Measurements from ENCODE around the gene KLHL29.
"Not testable (repeated sequence)": the region's sequence is repeated elsewhere in the genome, so short reads cannot be mapped to it uniquely, and the experiment has no call there.

KLHL29 gene

GRCh38 chr2:23375448-23375847 is 9.5 kb upstream of the KLHL29 start:
- peak; percentile 24 for DNase-seq

DNA sequence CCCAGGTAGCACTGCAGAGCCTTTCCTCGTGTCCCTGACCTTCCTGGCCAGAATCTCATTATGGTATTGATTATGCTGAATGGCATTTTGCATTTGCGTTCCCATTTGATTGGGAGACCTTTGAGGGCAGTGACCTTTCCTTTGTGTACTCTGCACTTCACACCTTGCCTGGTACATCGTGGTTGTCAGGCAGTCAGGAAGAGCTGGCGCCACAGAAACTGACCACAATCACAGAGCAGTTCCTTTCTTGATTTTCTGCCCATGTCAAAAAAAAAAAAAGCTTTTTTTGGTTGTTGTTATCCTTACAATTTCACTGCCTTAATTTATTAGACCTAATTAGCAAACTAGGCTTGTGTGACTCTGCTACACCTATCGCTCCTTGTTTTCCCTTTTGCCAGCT is 8.9 kb upstream of the KLHL29 start:
- DNase-seq = no peak

- no peak for DNase-seq
Observed at GRCh38 chr2:23376972-23377371, 8.0 kb upstream of the KLHL29 start.

- DNase-seq = no peak
Observed at GRCh38 chr2:23377771-23378170, 7.2 kb upstream of the KLHL29 start.

DNA sequence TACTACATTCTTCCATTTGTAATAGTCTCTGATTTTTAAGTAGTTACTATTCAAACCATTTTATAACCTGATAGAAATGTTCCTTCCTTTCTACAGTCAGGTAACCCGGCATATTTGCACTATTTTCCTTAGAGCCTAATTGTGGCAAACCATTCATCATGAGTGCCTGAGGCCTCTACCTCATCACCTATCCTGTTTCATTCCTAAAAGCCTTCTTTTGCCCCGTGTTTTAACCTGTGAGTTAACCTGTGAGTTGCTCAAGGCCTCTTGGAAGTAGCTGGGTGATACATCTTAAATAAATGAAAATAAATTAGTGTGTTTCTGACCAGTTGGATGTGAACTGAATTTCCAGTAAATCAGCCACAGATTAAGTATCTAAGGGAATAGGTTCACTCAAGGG is 6.5 kb upstream of the KLHL29 start:
- DNase-seq = no peak

DNA sequence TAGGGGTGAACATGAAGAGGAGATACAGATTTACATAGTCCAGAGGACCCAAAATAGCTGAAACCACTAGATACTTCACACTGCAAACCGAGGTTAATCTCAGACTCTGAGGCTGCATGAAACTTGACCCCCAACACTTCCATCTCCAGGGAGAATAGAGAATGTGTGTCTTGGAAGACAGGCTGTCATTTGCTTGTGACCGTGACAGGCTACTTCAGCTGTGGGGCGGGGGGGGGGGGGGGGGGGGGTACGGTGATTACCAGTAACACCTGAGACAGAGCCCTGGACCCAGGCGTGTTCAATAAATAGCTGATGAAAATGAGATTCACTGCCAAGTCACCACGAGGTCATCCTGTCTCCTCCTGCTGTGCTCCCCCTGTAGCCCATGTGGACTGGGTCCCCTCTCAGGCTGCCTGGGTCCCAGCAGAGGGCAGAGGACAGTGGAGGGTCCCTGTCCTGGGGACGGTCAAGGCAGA is 5.7 kb upstream of the KLHL29 start:
- DNase-seq = no peak

- peak; percentile 73 for DNase-seq
Observed at GRCh38 chr2:23380562-23381065, 4.4 kb upstream of the KLHL29 start.

GRCh38 chr2:23381084-23381483 is 3.9 kb upstream of the KLHL29 start:
- DNase-seq = no peak

- DNase-seq = no peak
Observed at GRCh38 chr2:23381485-23381884, 3.5 kb upstream of the KLHL29 start.

- no peak for DNase-seq
Observed at GRCh38 chr2:23383100-23383499, 1.9 kb upstream of the KLHL29 start.

GRCh38 chr2:23385351-23385747 is 370 bp downstream of the KLHL29 start:
- DNase-seq = no peak

GRCh38 chr2:23385748-23386338 is 864 bp downstream of the KLHL29 start:
- no peak for DNase-seq

- DNase-seq = no peak
Observed at GRCh38 chr2:23386339-23387220, 1.6 kb downstream of the KLHL29 start.

DNA sequence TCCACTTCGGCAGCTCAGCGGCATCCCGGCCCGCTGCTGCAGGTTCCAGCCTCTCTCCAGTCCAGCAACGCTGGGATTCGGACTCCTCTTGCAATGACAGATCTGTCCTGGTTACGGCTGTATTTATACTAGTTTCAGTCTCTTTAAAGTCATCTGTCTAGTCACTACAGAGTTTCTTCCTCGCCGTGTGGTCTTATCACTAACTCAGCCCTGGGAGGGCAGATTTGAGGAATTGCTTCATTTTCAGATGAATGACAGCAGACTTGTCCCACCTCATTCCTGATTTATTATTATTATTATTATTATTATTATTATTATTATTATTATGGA is 2.2 kb downstream of the KLHL29 start:
- no peak for DNase-seq

- DNase-seq = no peak
Observed at GRCh38 chr2:23387845-23388244, 2.9 kb downstream of the KLHL29 start.

DNA sequence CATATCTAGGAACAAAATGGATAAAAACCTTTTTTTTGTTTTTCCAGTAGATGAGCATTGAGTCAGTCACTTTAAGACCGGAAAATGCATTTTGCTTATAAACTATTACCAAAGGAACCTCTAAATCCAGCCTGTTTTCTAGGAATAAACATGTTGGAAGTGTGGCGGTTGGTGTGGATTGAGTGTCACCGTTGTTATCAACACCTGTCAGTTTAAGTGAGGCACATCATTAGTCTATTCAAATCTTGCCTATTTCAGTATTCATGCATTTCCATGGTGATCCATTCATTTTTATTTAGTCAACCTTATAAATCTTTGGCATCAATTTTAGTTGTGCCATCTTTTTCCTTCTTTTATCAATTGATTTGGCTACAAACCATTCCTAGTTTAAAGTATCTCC is 3.3 kb downstream of the KLHL29 start:
- no peak for DNase-seq

GRCh38 chr2:23388756-23389514 is 4.0 kb downstream of the KLHL29 start:
- DNase-seq = no peak

DNA sequence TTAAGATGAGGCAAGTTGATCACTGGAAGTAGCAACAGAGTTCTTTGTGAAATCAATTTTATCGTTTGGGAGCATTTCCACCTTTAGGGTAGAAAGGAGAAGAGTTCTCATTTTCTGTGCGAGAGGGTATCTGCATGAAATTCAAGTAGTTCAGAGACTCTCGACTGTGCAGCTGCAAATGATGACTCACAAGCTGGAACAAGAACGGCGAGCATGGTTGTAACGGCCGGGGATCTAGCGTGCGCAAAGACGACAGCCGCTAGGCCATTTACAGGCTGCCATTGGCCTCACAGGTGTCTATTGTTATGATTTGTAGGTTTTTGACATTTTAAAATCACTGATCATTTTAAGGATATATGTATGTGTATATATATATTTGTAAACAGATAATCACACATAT is 5.2 kb downstream of the KLHL29 start:
- DNase-seq = no peak

GRCh38 chr2:23391237-23391736 is 6.3 kb downstream of the KLHL29 start:
- DNase-seq = not testable (repeated sequence)

GRCh38 chr2:23393722-23394121 is 8.7 kb downstream of the KLHL29 start:
- DNase-seq = no peak

- no peak for DNase-seq
Observed at GRCh38 chr2:23394700-23395099, 9.7 kb downstream of the KLHL29 start.

DNA sequence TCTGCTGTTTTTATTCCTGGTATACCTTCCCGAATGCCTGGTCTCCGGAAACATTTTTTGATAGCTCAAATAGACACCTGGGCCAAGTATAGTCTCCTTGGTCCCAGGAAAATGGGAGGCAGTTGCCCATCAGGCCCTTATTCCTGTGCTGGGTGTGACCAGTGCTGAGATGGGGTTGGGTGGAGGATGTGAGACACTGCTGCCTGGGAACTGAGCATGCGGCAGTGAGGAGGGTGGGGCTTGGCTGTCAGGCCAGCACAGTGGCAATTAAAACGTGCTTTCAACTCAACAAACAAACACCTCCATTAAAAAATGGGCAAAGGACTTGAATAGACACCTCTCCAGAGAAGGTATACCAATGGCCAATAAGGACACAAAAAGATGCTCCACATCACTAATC is 12.5 kb downstream of the KLHL29 start:
- DNase-seq = no peak

DNA sequence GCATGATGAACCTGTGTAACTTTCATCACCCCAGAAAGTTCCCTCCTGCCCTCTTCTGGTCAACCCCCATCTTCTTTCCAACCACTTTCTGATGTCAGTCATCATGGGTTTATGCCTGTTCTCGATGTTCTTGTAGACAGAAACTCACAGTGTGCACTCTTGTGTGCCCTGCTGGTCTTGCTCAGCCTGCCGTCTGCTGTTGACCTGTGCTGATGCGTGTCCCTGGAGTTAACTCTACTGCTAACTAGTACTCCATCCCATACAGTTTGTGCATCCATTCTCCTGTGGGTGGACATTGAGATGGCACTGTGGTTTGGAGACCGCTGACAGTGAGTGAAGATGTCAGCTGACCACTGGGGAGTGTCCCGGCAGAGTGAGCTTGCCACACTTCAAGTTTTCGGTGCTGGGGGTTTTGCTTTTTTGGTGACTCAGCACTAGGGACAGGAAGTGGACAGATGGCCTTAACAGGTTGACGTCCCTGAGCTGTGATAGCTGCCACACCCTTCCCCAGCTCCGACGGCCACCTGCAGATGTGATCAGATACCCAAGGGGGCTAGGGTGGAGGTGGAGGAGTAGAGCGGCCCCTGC is 14.8 kb downstream of the KLHL29 start:
- DNase-seq = no peak

Data from activated CD4-positive, alpha-beta T cell treated with anti-CD3 and anti-CD28 coated beads, Interleukin-10, Interleukin-2, amounts not matched to agents 100 ng/mL and 50 ng/mL, durations not matched to agents 16 hours and 8 hours (primary cell).